ENCODE results near the gene RBM33.

GRCh38 chr7:155735442-155736115, 91.1 kb downstream of the RBM33 start:
- no peak for TF ChIP-seq CTCF (conservative IDR thresholded peaks at IDR 0.05; ENCODE audit: low read depth, low read length)
- no peak for TF ChIP-seq EZH2 (IDR thresholded peaks at IDR 0.05; ENCODE audit: borderline replicate concordance, low read depth, low read length, poor library complexity, severe bottlenecking)
